ENCODE data around the gene LRRTM2.

GRCh38 chr5:138900281-138900965 is 25.3 kb upstream of the LRRTM2 start:
- no peak for TF ChIP-seq CTCF (IDR thresholded peaks at IDR 0.05; ENCODE audit: extremely low read depth in 1 of 2, insufficient read depth in 1 of 2, low read depth in 1 of 2, low read length in 2 of 2)
- TF ChIP-seq POLR2AphosphoS5 (IDR thresholded peaks at IDR 0.05; ENCODE audit: insufficient read depth, low read depth, low read length), result peak; percentile 77
- no peak for TF ChIP-seq EZH2 (IDR thresholded peaks at IDR 0.05; ENCODE audit: borderline replicate concordance, low read depth, low read length, severe bottlenecking)
- no peak for TF ChIP-seq POLR2A (IDR thresholded peaks at IDR 0.05; ENCODE audit: low read depth, low read length)
- no peak for TF ChIP-seq MYC (IDR thresholded peaks at IDR 0.05; ENCODE audit: low read depth, low read length)
- peak; percentile 93 for TF ChIP-seq JUN (IDR thresholded peaks at IDR 0.05; ENCODE audit: borderline replicate concordance, insufficient read depth, insufficient read length, low read depth)

Measured in endothelial cell of umbilical vein (primary cell).